Esophagus muscularis mucosa (tissue), 4 donors: ENCODE measurements around the gene GRB7. TPM values are rescaled to one million over a fixed set of nuclear protein-coding genes. Genes with fewer than 3 reads are reported as not detected.

ENCODE experiments used
- DNase-seq: peaks from one replicate; pipeline ENCODE4 v3.0.0-alpha.2; 2017; ENCODE audit errors: extremely low spot score
- H3K27ac ChIP-seq, 4 donors: fragments of 200-600 bp; sonication (generic); replicated peaks in 1 of 4; 1 replicate in 3 of 4; 2 replicates in 1 of 4; pipeline ENCODE4 v1.5.1; 2016 to 2019; ENCODE audit warnings: mild to moderate bottlenecking in 1 of 4
- H3K27me3 ChIP-seq, 4 donors: fragments of 200-600 bp; sonication (generic); one replicate each; pipeline versions ENCODE4 v1.5.1 to v1.6.0; 2016 to 2019
- H3K36me3 ChIP-seq, 4 donors: fragments of 200-600 bp; sonication (generic); one replicate each; pipeline ENCODE4 v1.5.1; 2016 to 2019
- H3K4me1 ChIP-seq, 4 donors: fragments of 200-600 bp; sonication (generic); one replicate each; pipeline ENCODE4 v1.5.1; 2016 to 2019
- H3K4me3 ChIP-seq, 4 donors: fragments of 200-600 bp; sonication (generic); 1 replicate in 2 of 4; 2 replicates in 2 of 4; pipeline ENCODE4 v1.5.1; 2016 to 2019; ENCODE audit warnings: mild to moderate bottlenecking in 4 of 4, moderate library complexity in 1 of 4
- H3K9me3 ChIP-seq, 4 donors: fragments of 200-600 bp; sonication (generic); 1 replicate in 3 of 4; 2 replicates in 1 of 4; pipeline ENCODE4 v1.5.1; 2016 to 2019
- EP300 ChIP-seq: sonication (generic); formaldehyde crosslinking; IDR thresholded peaks from one replicate; pipeline ENCODE4 v1.6.1; 2017; ENCODE audit warnings: antibody characterized with exemption
- POLR2A ChIP-seq: fragments of 450-650 bp; IDR thresholded peaks from one replicate; pipeline ENCODE4 v1.6.1; 2017; ENCODE audit warnings: antibody characterized with exemption, moderate library complexity, mild to moderate bottlenecking, low read depth
- POLR2AphosphoS5 ChIP-seq, 2 donors: sonication (generic); formaldehyde crosslinking; IDR thresholded peaks; one replicate each; pipeline ENCODE4 v1.6.1; 2017; ENCODE audit warnings: antibody characterized with exemption in 2 of 2
- WGBS: methylation state at CpG from one replicate; pipeline ENCODE4 v1.1.5; 2018; 5-methylcytosine and 5-hydroxymethylcytosine counted together
- intact Hi-C: fragments of 100-400 bp; cut with DNase I; formaldehyde crosslinking; loops from one replicate; pipeline ENCODE4 v1.15.1; 2023
- total RNA-seq, 4 donors: library from RNA; depleted of rRNA; stranded (reverse); fragments of >200 nt; gene quantifications; one replicate each; pipeline versions ENCODE4 v1.1.0 to v1.2.1, GENCODE V29; 2016
- TF ChIP-seq, protein P1 (sequence below), 3 experiments: fragments of 200-600 bp in 2 of 3; fragments of 450-650 bp in 1 of 3; sonication (generic) in 2 of 3; IDR thresholded peaks; one replicate each; pipeline ENCODE4 v1.5.1; 2017 to 2019; ENCODE audit warnings: antibody characterized with exemption in 3 of 3, mild to moderate bottlenecking in 2 of 3, moderate library complexity in 1 of 3

GRB7 gene
- total RNA-seq, 4 donors from 2014 or later: 0.23 to 0.83 (median 0.55) TPM

DNA sequence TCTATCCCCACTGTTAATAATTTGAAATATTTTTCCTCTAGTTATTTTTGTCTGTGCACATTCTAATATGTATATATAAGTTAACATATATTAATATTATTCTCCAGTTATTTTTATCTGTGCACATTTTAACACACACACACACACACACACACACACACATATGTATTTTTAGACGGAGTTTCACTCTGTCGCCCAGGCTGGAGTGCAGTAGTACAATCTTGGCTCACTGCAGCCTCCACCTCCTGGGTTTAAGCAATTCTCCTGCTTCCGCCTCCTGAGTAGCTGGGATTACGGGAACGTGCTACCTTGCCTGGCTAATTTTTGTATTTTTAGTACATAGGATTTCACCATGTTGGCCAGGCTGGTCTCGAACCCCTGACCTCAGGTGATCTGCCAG lies 20.1 kb upstream of the GRB7 start:
- Histone ChIP-seq H3K4me3 (no peak overlapping the region), H3K4me1 (peaks cover 0 to 5% (median 0%) of the 10 kb centered on the region in 4 donors), H3K27ac (no peak overlapping the region), H3K9me3 (no peaks in the 10 kb centered on the region), H3K27me3 (no peaks in the 10 kb centered on the region), H3K36me3 (peaks cover 12 to 92% (median 77%) of the 10 kb centered on the region in 4 donors)
- DNase-seq: no peak
- TF ChIP-seq POLR2A (no peak), EP300 (no peak), POLR2AphosphoS5 (IDR thresholded peaks at IDR 0.05) (no peak)
- TF ChIP-seq, protein P1, sequence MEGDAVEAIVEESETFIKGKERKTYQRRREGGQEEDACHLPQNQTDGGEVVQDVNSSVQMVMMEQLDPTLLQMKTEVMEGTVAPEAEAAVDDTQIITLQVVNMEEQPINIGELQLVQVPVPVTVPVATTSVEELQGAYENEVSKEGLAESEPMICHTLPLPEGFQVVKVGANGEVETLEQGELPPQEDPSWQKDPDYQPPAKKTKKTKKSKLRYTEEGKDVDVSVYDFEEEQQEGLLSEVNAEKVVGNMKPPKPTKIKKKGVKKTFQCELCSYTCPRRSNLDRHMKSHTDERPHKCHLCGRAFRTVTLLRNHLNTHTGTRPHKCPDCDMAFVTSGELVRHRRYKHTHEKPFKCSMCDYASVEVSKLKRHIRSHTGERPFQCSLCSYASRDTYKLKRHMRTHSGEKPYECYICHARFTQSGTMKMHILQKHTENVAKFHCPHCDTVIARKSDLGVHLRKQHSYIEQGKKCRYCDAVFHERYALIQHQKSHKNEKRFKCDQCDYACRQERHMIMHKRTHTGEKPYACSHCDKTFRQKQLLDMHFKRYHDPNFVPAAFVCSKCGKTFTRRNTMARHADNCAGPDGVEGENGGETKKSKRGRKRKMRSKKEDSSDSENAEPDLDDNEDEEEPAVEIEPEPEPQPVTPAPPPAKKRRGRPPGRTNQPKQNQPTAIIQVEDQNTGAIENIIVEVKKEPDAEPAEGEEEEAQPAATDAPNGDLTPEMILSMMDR (IDR thresholded peaks at IDR 0.05): no peak
- intact Hi-C loops: no loop called here
- WGBS: 70% methylated on average over 6 of the region's 6 CpGs

DNA sequence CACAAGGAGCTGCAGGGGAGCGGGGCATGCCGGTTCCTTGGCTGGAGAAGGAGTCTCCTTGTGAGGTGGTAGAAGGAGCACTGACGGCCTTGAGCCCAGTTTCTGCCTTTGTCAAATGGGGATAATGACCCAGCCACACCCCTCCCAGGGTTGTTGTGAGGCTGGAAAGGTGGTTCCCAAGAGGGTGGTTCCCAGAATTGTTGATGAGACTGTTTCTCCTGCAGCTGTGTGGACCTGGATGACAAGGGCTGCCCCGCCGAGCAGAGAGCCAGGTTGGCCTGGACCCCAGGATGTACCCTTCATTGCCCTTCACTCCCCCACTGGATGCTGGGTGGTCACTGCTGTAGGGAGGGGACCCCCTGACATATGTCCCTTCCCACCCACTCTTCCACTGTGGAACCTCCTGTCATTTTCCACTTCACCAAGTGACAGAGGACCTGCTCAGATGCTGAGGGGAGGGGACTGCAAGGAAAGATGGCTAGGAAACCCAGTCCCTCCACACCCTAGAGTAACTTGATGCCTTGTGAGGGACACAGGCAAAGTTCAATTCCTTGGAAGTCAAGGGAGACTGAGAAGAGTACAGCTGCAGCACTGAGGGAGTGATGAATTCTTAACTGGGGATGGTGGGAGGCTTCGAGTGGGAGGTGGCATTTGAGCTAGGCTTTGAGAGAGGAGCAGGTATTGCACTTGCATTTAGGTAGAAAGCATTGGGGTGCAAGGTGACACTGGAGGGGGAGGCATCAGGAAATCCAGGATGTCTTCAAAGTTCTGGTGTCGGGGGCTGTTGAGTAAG lies 18.0 kb upstream of the GRB7 start:
- Histone ChIP-seq H3K27me3 (no peaks in the 10 kb centered on the region), H3K27ac (no peak overlapping the region), H3K4me1 (peaks cover 0 to 5% (median 0%) of the 10 kb centered on the region in 4 donors), H3K9me3 (no peaks in the 10 kb centered on the region), H3K36me3 (peaks cover 12 to 91% (median 79%) of the 10 kb centered on the region in 4 donors), H3K4me3 (no peak overlapping the region)
- WGBS: 88% methylated on average over 7 of the region's 7 CpGs
- intact Hi-C loops: no loop called here
- no peak for DNase-seq
- no peak for TF ChIP-seq EP300
- TF ChIP-seq, protein P1 (IDR thresholded peaks at IDR 0.05): no peak
- TF ChIP-seq POLR2A: no peak
- no peak for TF ChIP-seq POLR2AphosphoS5 (IDR thresholded peaks at IDR 0.05)

DNA sequence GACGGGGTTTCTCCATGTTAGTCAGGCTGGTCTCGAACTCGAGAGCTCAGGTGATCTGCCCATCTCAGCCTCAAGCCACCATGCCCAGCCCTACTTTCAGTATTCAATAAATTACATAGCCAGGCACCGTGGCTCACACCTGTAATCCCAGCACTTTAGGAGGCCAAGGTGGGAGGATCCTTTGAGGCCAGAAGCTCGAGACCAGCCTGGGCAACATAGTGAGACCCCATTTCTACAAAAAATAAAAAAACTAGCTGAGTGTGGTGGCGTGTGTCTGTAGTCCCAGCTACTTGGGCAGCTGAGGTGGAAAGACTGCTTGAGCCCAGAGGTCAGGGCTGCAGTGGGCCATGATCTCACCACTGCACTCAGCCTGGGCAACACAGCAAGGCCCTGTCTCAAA lies 15.6 kb upstream of the GRB7 start:
- peaks cover 0 to 91% (median 79%) of the 10 kb centered on the region in 4 donors for H3K36me3 ChIP-seq
- intact Hi-C loops: no loop called here

DNA sequence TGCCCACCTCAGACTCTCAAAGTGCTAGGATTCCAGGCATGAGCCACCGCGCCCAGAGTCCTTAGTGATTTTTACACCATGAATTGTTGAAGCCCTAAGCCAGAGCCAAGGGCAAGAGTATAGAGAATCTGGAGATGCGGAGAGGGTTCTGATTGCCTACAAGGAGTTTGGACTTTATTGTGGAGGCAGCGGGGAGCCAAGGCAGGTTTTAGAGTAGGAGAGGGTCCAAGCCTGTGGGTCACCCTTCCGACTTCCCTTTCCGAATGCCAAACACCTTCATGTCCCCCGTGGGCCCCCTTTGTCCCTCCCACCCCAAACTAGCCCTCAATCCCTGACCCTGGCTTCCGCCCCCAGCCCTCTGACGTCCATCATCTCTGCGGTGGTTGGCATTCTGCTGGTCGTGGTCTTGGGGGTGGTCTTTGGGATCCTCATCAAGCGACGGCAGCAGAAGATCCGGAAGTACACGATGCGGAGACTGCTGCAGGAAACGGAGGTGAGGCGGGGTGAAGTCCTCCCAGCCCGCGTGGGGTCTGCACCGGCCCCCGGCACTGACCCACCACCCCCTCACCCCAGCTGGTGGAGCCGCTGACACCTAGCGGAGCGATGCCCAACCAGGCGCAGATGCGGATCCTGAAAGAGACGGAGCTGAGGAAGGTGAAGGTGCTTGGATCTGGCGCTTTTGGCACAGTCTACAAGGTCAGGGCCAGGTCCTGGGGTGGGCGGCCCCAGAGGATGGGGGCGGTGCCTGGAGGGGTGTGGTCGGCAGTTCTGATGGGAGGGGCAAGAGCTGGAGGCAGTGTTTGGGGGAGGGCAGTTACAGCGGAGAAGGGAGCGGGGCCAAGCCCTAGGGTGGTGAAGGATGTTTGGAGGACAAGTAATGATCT lies 14.5 kb upstream of the GRB7 start:
- intact Hi-C loops: no loop called here
- TF ChIP-seq POLR2AphosphoS5 (IDR thresholded peaks at IDR 0.05) (no peak), POLR2A (no peak), EP300 (no peak)
- TF ChIP-seq, protein P1 (IDR thresholded peaks at IDR 0.05): no peak
- peaks cover 0 to 5% (median 0%) of the 10 kb centered on the region in 4 donors for H3K4me1 ChIP-seq
- H3K4me3 ChIP-seq: no peak overlapping the region
- H3K27ac ChIP-seq: no peak overlapping the region
- no peak for DNase-seq
- peaks cover 9 to 91% (median 79%) of the 10 kb centered on the region in 4 donors for H3K36me3 ChIP-seq
- no peaks in the 10 kb centered on the region for H3K9me3 ChIP-seq
- 85% methylated on average over 34 of the region's 34 CpGs for WGBS
- no peaks in the 10 kb centered on the region for H3K27me3 ChIP-seq

More for the DNA sequence above, 15.6 kb upstream of the GRB7 start:
- no peaks in the 10 kb centered on the region for H3K27me3 ChIP-seq
- no peaks in the 10 kb centered on the region for H3K9me3 ChIP-seq
- DNase-seq: no peak
- TF ChIP-seq, protein P1 (IDR thresholded peaks at IDR 0.05): no peak
- TF ChIP-seq EP300 (no peak), POLR2AphosphoS5 (IDR thresholded peaks at IDR 0.05) (no peak), POLR2A (no peak)
- no peak overlapping the region for H3K27ac ChIP-seq
- H3K4me3 ChIP-seq: no peak overlapping the region
- H3K4me1 ChIP-seq: no peaks in the 10 kb centered on the region
- WGBS: 90% methylated on average over 6 of the region's 6 CpGs
